CD4-positive, alpha-beta T cell treated with Interleukin-6 for 4 hours (primary cell): ENCODE results near the gene SLC2A8.

Source experiments
- DNase-seq: peaks from one replicate; pipeline ENCODE4 v3.0.0-alpha.2; 2020; ENCODE audit warnings: mixed read lengths

The SLC2A8 gene

DNA sequence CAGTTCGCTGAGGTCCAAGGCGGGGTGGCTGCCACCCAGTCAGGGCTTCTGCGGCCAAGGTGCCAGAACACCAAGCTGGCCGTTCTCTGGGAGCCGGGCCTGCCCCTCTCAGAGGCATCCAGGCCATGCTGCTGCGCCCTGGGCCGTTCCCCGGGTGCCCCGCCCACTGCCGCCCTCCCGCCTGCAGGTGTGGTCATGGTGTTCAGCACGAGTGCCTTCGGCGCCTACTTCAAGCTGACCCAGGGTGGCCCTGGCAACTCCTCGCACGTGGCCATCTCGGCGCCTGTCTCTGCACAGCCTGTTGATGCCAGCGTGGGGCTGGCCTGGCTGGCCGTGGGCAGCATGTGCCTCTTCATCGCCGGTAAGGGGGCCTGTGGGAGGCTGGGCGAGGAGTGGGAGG lies 7.7 kb downstream of the SLC2A8 start:
- DNase-seq: no peak

- DNase-seq: no peak
Observed at GRCh38 chr9:127405344-127406125, 8.6 kb downstream of the SLC2A8 start.

DNA sequence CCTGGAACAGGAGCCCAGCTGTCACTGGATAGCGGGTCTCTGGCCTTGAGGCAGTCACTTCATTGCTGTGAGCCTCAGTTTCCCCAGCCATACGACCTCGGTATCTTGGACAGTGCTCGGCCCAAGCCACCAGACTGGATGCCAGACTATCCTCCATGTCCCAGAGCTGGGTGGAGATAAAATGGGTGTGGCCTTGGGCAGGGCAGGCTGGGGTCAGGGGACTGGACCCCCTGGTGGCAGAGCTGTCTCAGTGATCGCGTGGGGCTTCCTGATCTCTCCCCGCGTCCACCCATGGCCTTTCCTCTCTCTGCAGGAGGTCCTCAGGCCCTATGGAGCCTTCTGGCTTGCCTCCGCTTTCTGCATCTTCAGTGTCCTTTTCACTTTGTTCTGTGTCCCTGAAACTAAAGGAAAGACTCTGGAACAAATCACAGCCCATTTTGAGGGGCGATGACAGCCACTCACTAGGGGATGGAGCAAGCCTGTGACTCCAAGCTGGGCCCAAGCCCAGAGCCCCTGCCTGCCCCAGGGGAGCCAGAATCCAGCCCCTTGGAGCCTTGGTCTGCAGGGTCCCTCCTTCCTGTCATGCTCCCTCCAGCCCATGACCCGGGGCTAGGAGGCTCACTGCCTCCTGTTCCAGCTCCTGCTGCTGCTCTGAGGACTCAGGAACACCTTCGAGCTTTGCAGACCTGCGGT lies 10.0 kb downstream of the SLC2A8 start:
- DNase-seq: no peak

DNA sequence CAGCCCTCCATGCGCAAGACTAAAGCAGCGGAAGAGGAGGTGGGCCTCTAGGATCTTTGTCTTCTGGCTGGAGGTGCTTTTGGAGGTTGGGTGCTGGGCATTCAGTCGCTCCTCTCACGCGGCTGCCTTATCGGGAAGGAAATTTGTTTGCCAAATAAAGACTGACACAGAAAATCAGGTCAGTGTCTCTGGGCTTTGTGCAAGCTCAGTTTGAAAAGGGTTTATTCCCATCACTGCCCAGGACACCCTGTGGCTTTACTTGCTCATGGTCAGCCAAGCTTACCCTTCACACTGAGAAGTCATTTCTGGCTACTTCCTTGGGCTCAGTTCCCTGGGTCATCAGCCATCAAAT lies 10.5 kb downstream of the SLC2A8 start:
- DNase-seq: no peak

- no peak for DNase-seq
Observed at GRCh38 chr9:127411122-127411521, 14.2 kb downstream of the SLC2A8 start.

- DNase-seq: no peak
Observed at GRCh38 chr9:127415141-127415540, 18.2 kb downstream of the SLC2A8 start.

DNA sequence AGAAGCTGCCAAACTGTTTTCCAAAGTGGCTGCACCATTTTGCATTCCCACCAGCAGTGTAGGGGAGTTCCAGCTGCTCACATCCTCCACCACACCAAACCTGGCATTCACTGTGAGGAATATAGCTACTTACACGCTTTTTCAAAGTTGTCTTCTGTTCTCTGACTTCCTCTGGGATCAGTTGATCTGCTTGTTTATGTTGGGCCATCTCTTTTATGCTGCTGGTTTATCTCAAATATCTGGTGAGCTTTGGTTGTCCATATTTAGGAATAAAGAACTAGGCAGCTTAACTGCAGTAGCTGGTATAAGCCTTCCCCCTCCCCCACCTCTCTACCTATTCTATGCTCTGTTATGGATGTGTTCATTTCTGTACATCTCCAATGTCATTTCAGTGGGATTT lies 18.7 kb downstream of the SLC2A8 start:
- DNase-seq: no peak

- no peak for DNase-seq
Observed at GRCh38 chr9:127417131-127418036, 20.4 kb downstream of the SLC2A8 start.

DNA sequence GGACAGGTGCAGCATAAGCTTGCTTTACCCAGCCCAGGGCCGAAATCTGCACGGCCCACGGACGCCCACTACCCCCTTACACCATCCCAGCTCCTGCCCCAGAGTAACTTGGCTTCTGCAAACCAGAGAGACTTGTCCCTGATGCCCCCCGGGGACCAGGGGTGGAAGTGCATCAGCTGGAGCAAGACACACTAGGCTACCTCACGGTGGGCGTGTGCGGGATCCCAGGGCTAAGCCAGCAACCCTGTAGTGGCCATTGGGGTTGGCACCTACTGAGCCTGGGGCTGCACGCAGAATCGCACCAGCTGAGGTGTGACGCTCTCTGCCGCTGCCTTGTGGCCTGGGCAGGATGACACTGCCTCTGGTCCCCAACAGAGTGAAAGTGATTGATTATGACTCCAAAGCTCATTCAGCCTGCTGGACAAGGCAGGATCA lies 21.1 kb downstream of the SLC2A8 start:
- peak; percentile 56 for DNase-seq

- DNase-seq: no peak
Observed at GRCh38 chr9:127419348-127419747, 22.4 kb downstream of the SLC2A8 start.

DNA sequence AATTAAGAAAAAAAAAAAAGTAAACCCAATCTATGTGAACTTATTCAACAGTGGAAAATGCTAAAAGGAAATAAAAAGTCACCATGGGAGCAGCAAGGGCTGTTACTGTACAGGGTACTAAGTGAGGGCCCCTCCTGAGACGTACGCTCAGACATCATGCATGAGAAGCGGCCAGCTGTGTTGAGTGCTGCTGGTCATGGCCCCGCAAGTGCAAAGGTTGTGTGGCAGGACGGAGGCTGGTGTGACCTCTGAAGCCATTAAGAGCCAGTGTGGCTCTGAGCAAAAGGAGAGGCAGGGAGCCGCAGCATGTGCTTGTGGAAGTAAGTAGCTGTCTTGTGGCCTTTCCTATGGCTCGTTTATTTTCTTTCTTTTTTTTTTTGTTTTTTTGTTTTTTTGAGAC lies 24.1 kb downstream of the SLC2A8 start:
- no peak for DNase-seq

DNA sequence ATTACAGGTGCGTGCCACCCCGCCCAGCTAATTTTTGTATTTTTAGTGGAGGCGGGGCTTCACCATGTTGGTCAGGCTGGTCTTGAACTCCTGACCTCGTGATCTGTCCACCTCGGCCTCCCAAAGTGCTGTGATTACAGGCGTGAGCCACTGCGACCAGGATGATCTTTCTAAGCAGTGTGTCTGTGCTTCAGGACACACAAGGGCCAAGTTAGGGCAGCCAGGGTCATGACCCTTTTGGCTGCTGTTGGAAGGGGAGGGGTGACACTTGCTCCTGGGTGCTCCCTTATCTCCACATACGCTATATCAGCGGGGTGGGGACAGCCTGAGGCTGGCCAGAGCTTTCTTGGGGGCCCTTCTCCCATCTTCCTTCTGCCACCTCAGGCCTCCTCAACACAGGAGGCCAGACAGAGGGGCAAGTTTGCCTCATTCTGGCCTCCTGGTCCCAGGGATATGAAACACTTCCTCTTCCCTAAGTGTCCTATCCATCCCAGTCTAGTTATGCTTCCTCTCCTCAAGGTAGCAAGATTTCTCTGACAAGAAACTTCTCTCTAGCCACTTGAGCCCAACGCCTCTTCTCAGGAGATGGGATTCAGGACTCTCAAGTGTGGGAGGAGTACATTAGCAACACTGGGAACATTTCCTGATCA lies 25.3 kb downstream of the SLC2A8 start:
- DNase-seq: no peak

DNA sequence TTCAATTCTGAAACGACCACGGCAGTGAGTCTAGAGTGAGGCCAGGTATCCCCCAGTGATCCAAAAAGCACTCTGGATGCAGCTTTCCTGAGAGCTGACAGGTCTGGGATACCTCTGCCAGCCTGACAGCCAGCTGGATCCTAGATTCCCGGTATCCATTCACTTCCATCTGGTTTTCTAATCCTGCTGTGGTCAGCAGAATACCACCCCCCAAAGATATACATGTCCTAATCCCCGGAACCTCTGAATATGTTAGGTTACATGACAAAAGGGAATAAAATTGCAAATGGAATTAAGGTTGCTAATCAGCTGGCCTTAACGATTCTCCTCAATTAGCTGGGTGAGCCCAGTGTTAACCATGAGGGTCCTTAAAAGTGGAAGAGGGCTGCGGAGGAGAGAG lies 25.8 kb downstream of the SLC2A8 start:
- DNase-seq: no peak

GRCh38 chr9:127423476-127423933 lies 26.5 kb downstream of the SLC2A8 start:
- DNase-seq: no peak

DNA sequence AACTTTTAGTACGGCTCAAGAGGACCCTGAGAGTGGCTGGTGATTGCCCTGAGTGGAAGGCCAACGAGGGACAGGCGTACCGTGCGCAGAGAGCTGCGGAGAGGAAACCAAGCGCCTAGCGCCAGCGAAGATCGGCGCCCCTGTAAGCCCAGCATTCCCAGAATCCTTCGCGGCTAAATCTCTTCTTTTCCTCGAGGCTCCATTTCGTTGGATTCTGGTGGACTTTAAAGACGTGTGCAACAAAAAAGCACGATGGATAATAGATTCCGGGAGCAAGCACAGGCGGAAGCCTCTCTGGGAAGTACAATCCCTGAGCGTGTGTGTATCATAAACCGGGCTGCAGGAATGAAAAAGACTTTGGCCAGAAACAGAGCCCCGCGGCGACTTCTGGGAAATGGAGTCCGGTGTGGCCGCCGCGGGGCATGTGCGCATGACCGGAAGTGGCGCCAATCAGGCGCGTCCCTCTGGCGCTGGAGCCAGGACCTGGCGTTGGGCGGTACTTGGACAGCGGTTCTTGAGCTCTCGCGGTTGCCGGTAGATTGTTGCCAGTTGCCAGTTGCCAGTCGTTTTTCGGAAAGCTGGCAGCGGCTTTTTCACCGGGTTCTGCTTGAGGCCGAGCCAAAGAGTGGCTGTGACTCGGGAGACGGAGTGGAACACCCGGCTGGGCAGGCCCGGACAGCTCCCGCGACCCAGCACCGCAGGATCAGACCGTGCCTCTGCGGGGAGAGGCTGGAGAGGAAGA lies 27.1 kb downstream of the SLC2A8 start, which contains the start of gene ZNF79:
ZNF79 (plus strand) TSS at position 449 of the 742 bp plus-strand sequence. CDS start 406 bp downstream, outside the sequence.
- DNase-seq: peak; percentile 91

GRCh38 chr9:127424676-127424999 lies 27.7 kb downstream of the SLC2A8 start:
- peak; percentile 45 for DNase-seq

- no peak for DNase-seq
Observed at GRCh38 chr9:127426756-127427155, 29.8 kb downstream of the SLC2A8 start.

DNA sequence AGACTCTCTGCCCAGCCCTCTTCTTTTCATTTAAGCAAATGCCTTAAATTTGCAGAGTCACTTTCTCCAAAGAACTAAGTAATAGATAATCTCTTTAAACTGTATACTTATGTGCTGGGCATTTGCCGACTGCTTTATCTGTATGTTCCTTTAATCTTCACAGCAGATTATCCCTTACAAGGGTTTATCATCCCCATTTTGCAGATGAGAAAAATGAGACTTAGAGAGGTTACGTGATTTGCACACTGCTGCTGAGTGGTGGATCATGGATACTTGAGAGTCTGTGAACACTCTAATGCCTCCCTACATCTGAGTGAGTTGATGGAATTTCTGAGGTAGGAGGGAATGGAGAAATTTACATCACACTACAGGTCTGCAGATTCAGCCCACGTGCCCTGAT lies 31.4 kb downstream of the SLC2A8 start:
- DNase-seq: no peak

DNA sequence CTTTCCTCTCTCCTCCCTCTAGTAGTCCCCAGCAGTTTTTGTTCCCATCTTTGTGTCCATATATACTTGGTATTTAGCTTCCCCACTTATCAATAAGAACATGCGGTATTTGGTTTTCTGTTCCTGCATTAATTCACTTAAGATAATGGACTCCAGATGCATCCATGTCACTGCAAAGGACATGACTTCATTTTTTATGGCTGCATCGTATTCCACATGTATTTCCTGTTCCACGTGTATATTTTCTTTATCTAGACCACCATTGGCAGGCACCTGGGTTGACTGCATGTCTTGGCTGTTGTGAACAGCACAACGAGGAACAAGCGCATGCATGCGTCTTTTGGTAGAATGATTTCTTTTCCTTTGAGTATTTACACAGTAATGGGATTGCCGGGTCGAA lies 33.4 kb downstream of the SLC2A8 start:
- no peak for DNase-seq

GRCh38 chr9:127437497-127438264 lies 40.7 kb downstream of the SLC2A8 start:
- peak; percentile 34 for DNase-seq

DNA sequence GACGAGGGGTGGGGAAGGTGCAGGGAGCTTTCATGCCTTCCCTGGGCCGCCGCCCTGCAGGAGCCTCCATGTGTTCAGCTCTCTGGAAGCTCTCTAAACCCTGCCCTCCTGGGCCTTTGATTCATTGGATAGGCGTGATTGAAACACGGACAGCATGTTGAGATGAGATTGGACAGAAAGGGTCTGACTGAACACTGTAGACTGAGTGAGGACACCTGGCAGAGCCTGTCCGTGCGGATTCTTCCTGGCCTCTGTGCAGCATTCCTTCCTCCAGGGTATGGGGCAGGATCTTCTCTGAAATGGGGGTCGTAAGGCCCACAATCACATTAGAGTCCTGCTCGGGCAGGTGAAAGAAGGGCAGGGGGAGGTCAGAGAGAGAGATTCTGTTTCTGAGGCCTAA lies 41.4 kb downstream of the SLC2A8 start:
- DNase-seq: no peak
